ENCODE measurements around the gene TMC1.

TMC1 gene

GRCh38 chr9:72874344-72874743, 352.9 kb downstream of the TMC1 start:
- DNase-seq (ENCODE audit: low read depth), result no peak

GRCh38 chr9:72875221-72875620, 353.8 kb downstream of the TMC1 start:
- no peak for DNase-seq (ENCODE audit: low read depth)

GRCh38 chr9:72880821-72881220, 359.4 kb downstream of the TMC1 start:
- no peak for DNase-seq (ENCODE audit: low read depth)

- DNase-seq (ENCODE audit: low read depth), result no peak
Measured at GRCh38 chr9:72882117-72882775, 360.8 kb downstream of the TMC1 start.

- no peak for DNase-seq (ENCODE audit: low read depth)
Measured at GRCh38 chr9:72883875-72884274, 362.5 kb downstream of the TMC1 start.

GRCh38 chr9:72884508-72884907, 363.1 kb downstream of the TMC1 start:
- no peak for DNase-seq (ENCODE audit: low read depth)
